Measurements from ENCODE around the gene CADM2. TPM values are rescaled to one million over a fixed set of nuclear protein-coding genes. Genes with fewer than 3 reads are reported as not detected.

The CADM2 gene
- total RNA-seq, 1 donor: 2.2 TPM

GRCh38 chr3:86029590-86029989 lies 1070.8 kb downstream of the CADM2 start:
- H3K4me3 ChIP-seq (ENCODE audit: low read depth, low read length): no peak overlapping the region
- no peak for TF ChIP-seq CTCF (IDR thresholded peaks at IDR 0.05; ENCODE audit: insufficient read depth, low read length)
- DNase-seq (ENCODE audit: low read depth): no peak

- DNase-seq (ENCODE audit: low read depth): no peak
- H3K4me3 ChIP-seq (ENCODE audit: low read depth, low read length): no peak overlapping the region
- no peak for TF ChIP-seq CTCF (IDR thresholded peaks at IDR 0.05; ENCODE audit: insufficient read depth, low read length)
Measured at GRCh38 chr3:86037916-86038315, 1079.1 kb downstream of the CADM2 start.

GRCh38 chr3:86046436-86047136 lies 1087.8 kb downstream of the CADM2 start:
- DNase-seq (ENCODE audit: low read depth): no peak
- no peak overlapping the region for H3K4me3 ChIP-seq (ENCODE audit: low read depth, low read length)
- TF ChIP-seq CTCF (IDR thresholded peaks at IDR 0.05; ENCODE audit: insufficient read depth, low read length): no peak

GRCh38 chr3:86047161-86047560 lies 1088.4 kb downstream of the CADM2 start:
- TF ChIP-seq CTCF (IDR thresholded peaks at IDR 0.05; ENCODE audit: insufficient read depth, low read length): no peak
- H3K4me3 ChIP-seq (ENCODE audit: low read depth, low read length): no peak overlapping the region
- DNase-seq (ENCODE audit: low read depth): no peak

GRCh38 chr3:86051058-86051457 lies 1092.3 kb downstream of the CADM2 start:
- H3K4me3 ChIP-seq (ENCODE audit: low read depth, low read length): no peak overlapping the region
- DNase-seq (ENCODE audit: low read depth): no peak
- TF ChIP-seq CTCF (IDR thresholded peaks at IDR 0.05; ENCODE audit: insufficient read depth, low read length): no peak

GRCh38 chr3:86056032-86056431 lies 1097.2 kb downstream of the CADM2 start:
- no peak for DNase-seq (ENCODE audit: low read depth)
- no peak for TF ChIP-seq CTCF (IDR thresholded peaks at IDR 0.05; ENCODE audit: insufficient read depth, low read length)
- H3K4me3 ChIP-seq (ENCODE audit: low read depth, low read length): no peak overlapping the region

- no peak for DNase-seq (ENCODE audit: low read depth)
Measured at GRCh38 chr3:86056962-86057361, 1098.2 kb downstream of the CADM2 start.

More at GRCh38 chr3:86056962-86057361, 1098.2 kb downstream of the CADM2 start:
- H3K4me3 ChIP-seq (ENCODE audit: low read depth, low read length): no peak overlapping the region
- TF ChIP-seq CTCF (IDR thresholded peaks at IDR 0.05; ENCODE audit: insufficient read depth, low read length): no peak
